NCI-H1417 (cell line): ENCODE data around the gene AFF3.
A peak's percentile ranks its signal among the peaks of the same experiment; 100 is the strongest.
"Not testable (repeated sequence)": the region's sequence is repeated elsewhere in the genome, so short reads cannot be mapped to it uniquely, and the experiment has no call there.

Experiments
- DNase-seq, 3 experiments: peaks; one replicate each; lab custom pipeline; 2025; lab: John Stamatoyannopoulos, UW

AFF3 gene

GRCh38 chr2:99961196-99961913 lies 181.0 kb downstream of the AFF3 start:
- DNase-seq, result no peak

DNA sequence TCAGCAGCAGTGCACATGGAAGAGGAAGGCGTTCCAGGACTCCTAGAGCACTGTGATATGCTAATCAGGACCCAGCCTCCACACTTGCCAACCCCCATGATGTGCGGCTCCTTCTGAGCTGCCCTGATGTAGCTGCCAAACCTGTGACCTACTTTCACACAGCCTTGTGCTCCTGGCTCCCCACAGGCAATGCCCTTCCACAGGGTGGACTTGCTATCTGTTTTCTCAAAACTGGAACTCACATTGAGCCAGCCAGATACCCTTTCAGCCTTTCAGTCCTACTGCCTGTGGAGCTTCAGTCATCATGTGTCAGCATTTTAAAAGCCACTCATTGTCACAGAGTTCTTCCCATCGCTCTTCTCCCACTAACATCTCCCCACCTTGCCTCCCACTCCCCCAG lies 181.6 kb downstream of the AFF3 start:
- DNase-seq, result no peak

- peak in 1 of 3 experiments; percentile 9 for DNase-seq
Observed at GRCh38 chr2:99960291-99960690, 182.1 kb downstream of the AFF3 start.

- no peak for DNase-seq
Observed at GRCh38 chr2:99959261-99960014, 183.0 kb downstream of the AFF3 start.

DNA sequence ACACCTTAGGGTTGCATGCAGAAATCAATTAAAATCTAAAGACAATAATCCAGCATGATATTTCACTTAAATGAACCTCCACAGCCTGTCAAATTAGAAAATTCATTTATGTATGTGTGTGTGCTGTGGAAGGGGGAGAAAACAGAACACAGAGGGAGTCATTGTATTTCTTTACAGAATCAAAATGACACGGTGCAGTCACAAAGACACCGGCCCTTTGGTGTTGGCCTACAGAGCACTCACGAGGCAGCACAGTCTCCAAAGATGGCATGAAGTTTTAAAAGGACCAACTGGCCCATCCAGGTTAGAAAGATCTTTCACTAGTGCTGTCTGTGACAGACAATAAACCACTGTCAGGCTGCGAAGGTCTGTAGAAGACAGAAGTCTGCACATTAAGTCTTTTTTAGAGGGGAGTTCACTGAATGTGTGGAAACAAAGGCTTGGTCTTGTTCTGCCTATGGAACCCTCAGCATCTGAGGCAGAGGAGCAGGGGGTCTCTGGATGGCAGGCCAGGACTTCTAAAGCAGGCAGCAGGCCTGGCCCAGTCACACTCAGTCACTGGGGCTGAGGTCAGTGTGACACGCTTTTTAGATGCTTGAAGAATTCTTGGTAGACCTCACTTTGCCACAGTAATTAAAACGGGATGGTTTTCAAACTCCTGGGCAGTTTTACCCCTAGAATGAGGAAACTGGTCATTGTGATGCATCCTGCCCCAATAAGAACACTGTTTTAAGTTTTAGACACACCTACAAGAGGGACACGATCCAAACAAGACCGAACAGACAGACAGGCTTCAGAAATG lies 184.9 kb downstream of the AFF3 start:
- no peak for DNase-seq

GRCh38 chr2:99956232-99957030 lies 186.0 kb downstream of the AFF3 start:
- DNase-seq, result no peak

- no peak for DNase-seq
Observed at GRCh38 chr2:99953750-99954149, 188.6 kb downstream of the AFF3 start.

DNA sequence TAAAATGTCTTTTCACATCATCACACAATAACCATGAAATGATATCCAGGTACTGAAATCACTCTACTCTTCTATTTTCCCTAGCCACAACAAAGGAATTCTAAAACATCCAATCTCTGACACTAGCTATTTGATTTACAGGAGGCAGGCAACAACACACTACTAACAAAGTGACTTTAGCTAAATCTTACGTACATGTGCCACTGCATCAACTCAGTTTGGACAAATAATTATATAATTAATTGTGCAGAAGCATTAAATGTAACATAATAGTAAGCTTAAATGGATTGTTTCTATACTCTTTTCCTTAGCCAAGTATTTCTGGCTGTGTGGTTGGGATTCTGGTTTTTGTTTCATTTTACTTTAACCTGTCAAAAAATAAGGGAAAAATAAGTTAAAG lies 192.4 kb downstream of the AFF3 start:
- no peak for DNase-seq

- DNase-seq, result no peak
Observed at GRCh38 chr2:99949530-99949929, 192.9 kb downstream of the AFF3 start.

DNA sequence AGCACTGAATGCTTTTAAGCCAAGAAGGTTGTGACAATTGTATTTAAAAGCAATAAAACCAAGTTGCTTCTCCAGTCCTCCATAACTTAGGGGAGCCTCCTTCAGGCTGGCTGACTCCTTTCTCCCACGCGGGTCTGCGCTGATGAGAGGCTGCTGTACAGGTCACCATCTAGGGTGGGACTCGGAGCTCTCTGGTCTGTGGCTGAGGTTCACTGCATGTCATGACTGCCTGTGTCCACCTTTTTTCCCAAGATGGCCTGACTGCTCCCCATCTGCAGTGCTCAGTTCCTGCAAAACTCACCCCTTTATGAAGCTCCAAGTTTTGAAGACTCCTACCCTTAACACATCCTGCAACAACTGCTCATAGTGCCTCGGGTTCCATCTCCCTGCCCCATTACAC lies 194.4 kb downstream of the AFF3 start:
- no peak for DNase-seq

- not testable (repeated sequence) for DNase-seq
Observed at GRCh38 chr2:99947366-99947765, 195.0 kb downstream of the AFF3 start.

GRCh38 chr2:99944019-99944418 lies 198.4 kb downstream of the AFF3 start:
- no peak for DNase-seq

- DNase-seq, result no peak
Observed at GRCh38 chr2:99942561-99943347, 199.6 kb downstream of the AFF3 start.

DNA sequence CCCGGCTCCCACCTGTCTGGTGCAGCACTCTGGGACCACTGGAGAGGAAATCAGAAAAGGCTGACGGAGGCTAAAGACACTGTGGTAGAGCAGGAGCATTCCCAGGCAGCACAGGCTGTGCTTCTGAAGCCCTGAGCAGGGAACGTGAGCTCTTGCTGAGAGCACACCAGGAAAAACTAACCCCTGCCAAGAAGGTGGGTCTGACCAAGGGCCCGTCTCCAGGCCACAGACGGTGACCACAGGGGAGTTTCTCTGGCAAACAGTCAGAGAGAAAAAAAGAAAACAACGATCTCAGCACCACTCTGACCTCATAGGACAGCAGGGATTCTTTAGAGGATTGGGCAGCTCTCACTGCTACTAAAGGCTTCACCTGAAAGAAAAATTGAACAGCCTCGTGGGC lies 201.4 kb downstream of the AFF3 start:
- peak in 1 of 3 experiments; percentile 6 for DNase-seq

- DNase-seq, result peak in 1 of 3 experiments; percentile 28
Observed at GRCh38 chr2:99939135-99939534, 203.3 kb downstream of the AFF3 start.

- no peak for DNase-seq
Observed at GRCh38 chr2:99938250-99938649, 204.1 kb downstream of the AFF3 start.

DNA sequence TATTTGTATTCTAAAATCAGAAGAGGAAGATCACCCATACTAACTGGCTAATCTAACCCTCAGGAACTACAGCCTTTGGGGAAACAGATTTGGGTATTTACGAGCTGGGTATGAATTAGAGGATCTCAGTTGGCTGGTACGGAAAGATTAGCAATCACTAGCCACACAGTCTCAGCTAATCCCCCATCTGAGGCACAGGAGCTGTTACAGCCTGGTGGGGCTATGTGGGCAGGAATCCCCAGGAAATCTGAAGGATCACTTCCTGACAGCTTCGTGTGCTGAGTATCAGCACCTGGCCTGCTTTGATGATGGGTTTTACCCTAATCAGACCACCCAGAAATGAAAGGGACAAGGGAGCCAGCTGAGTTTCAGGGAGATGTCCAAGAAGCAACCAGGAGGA lies 206.3 kb downstream of the AFF3 start:
- DNase-seq, result no peak

DNA sequence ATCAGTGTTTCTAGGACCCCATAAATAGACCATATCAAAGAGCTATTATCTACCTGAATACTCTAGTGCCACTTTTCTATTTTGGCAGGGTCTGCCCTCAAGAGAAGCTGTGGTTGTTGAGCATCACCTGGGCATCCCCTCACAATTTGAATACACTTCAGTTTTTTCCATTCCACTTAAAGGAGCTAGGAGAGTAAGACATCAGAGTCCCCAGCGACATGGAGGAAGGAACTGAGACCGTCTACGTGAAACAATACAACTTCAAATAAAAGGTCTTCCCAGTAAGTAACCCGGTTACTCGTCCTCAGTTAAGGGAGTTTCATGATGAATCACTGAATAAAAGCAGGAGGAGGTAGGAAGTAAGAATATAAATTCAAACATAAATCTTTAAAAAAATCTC lies 206.7 kb downstream of the AFF3 start:
- DNase-seq, result no peak

GRCh38 chr2:99933894-99934650 lies 208.3 kb downstream of the AFF3 start:
- no peak for DNase-seq

DNA sequence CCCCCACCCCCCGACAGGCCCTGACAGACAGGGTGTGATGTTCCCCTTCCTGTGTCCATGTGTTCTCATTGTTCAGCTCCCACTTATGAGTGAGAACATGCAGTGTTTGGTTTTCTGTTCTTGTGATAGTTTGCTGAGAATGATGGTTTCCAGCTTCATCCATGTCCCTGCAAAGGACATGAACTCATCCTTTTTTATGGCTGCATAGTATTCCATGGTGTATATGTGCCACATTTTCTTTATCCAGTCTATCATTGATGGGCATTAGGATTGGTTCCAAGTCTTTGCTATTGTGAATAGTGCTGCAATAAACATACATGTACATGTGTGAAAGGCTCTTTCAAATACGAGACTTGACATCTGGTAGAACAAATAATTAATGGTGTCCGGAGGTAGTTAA lies 208.9 kb downstream of the AFF3 start:
- not testable (repeated sequence) for DNase-seq
